Lung (tissue), 12 donors: ENCODE data around the gene COL25A1. TPM values are rescaled to one million over a fixed set of nuclear protein-coding genes. Genes with fewer than 3 reads are reported as not detected.
"Not testable (repeated sequence)": the region's sequence is repeated elsewhere in the genome, so short reads cannot be mapped to it uniquely, and the experiment has no call there.

Experiments
- ATAC-seq: fragments of 200-7000 bp; cut with Tn5 transposase; one replicate; pipeline ENCODE4 v1.9.1; 2020; ENCODE audit warnings: moderate number of reproducible peaks; ENCODE audit not compliant: insufficient read depth, low FRiP score
- DNase-seq, 3 donors: peaks; one replicate each; pipeline ENCODE4 v3.0.0-alpha.2; 2013 to 2017
- H3K27ac ChIP-seq, 2 donors: one replicate each; pipeline ENCODE4 v1.5.1; 2013; ENCODE audit warnings: mild to moderate bottlenecking in 2 of 2, moderate library complexity in 2 of 2, control low read depth in 1 of 2, inconsistent platforms in 1 of 2, low read depth in 1 of 2, low read length in 1 of 2
- H3K27me3 ChIP-seq, 3 donors: one replicate each; pipeline ENCODE4 v1.5.1; 2013; ENCODE audit warnings: low read length in 2 of 3; ENCODE audit not compliant: control insufficient read depth in 3 of 3, insufficient read depth in 3 of 3
- H3K36me3 ChIP-seq, 4 donors: one replicate each; pipeline ENCODE4 v1.5.1; 2013; ENCODE audit warnings: low read length in 4 of 4, mild to moderate bottlenecking in 1 of 4, moderate library complexity in 1 of 4; ENCODE audit not compliant: control insufficient read depth in 4 of 4, insufficient read depth in 4 of 4
- H3K4me1 ChIP-seq, 5 donors: one replicate each; pipeline ENCODE4 v1.5.1; 2013; ENCODE audit warnings: low read length in 5 of 5, mild to moderate bottlenecking in 2 of 5, moderate library complexity in 1 of 5; ENCODE audit not compliant: control insufficient read depth in 5 of 5, insufficient read depth in 5 of 5
- H3K4me3 ChIP-seq: one replicate; pipeline ENCODE4 v1.5.1; 2013; ENCODE audit warnings: mild to moderate bottlenecking, control low read depth, moderate library complexity
- H3K9ac ChIP-seq, 2 donors: one replicate each; pipeline ENCODE4 v1.5.1; 2013; ENCODE audit warnings: low read length in 2 of 2, control low read depth in 1 of 2; ENCODE audit not compliant: insufficient read depth in 1 of 2
- H3K9me3 ChIP-seq, 4 donors: one replicate each; pipeline ENCODE4 v1.5.1; 2013; ENCODE audit warnings: low read length in 3 of 4, mild to moderate bottlenecking in 1 of 4, moderate library complexity in 1 of 4; ENCODE audit not compliant: control insufficient read depth in 4 of 4, insufficient read depth in 3 of 4
- CTCF ChIP-seq: IDR thresholded peaks from 2 replicates; pipeline ENCODE4 v1.5.1; 2012; ENCODE audit warnings: mild to moderate bottlenecking; ENCODE audit errors: control extremely low read depth, extremely low read depth
- WGBS, 2 donors: extraction: QIAGEN DNeasy Blood & Tissue Kit; methylation state at CpG; one replicate each; pipeline ENCODE4 v1.1.7; 2013; 5-methylcytosine and 5-hydroxymethylcytosine counted together
- polyA plus RNA-seq, 2 donors: library from polyadenylated mRNA; stranded (reverse); fragments of 200-250 nt; gene quantifications; one replicate each; pipeline ENCODE4 v1.2.1, GENCODE V29; 2013
- total RNA-seq, 2 donors: library from RNA; depleted of rRNA in 1 of 2; stranded (reverse); fragments of >200 nt in 1 of 2; gene quantifications; one replicate each; pipeline ENCODE4 v1.2.1, GENCODE V29; 2014 to 2021
- donor health status: control.
- donor health status: control.
- donor health status: Bipolar disorder and iron deficiency.
- donor health status: healthy.
- donor health status: DM: yes; HTN: yes; CAD: no.

The COL25A1 gene
- total and polyA plus RNA-seq, 4 donors = 0.06 to 3.5 (median 1.8) TPM

GRCh38 chr4:108991551-108992328 lies 310.7 kb downstream of the COL25A1 start:
- no peak overlapping the region for H3K4me3 ChIP-seq
- no peaks in the 10 kb centered on the region for H3K36me3 ChIP-seq
- ATAC-seq (no peak), DNase-seq (no peak)
- no peak for TF ChIP-seq CTCF
- H3K9ac ChIP-seq = no peak overlapping the region
- H3K27ac ChIP-seq = no peak overlapping the region
- no peaks in the 10 kb centered on the region for H3K4me1 ChIP-seq
- 88 to 94% methylated on average over 5 of the region's 5 CpGs for WGBS, 2 donors
- H3K9me3 ChIP-seq = peaks cover 0 to 2% (median 0%) of the 10 kb centered on the region in 4 donors
- H3K27me3 ChIP-seq = no peaks in the 10 kb centered on the region

- DNase-seq = no peak
- H3K4me3 ChIP-seq = no peak overlapping the region
- H3K9me3 ChIP-seq = no peaks in the 10 kb centered on the region
- no peak overlapping the region for H3K9ac ChIP-seq
- H3K27ac ChIP-seq = no peak overlapping the region
- no peaks in the 10 kb centered on the region for H3K27me3 ChIP-seq
- 63 to 75% methylated on average over 5 of the region's 5 CpGs for whole genome bisulfite sequencing, 2 donors
- ATAC-seq = no peak
- no peaks in the 10 kb centered on the region for H3K36me3 ChIP-seq
- H3K4me1 ChIP-seq = no peaks in the 10 kb centered on the region
- TF ChIP-seq CTCF = no peak
Observed at GRCh38 chr4:108988464-108989195, 313.8 kb downstream of the COL25A1 start.

GRCh38 chr4:108984495-108984894 lies 318.0 kb downstream of the COL25A1 start:
- DNase-seq, H3K4me1 ChIP-seq, ATAC-seq, H3K27ac ChIP-seq, H3K9me3 ChIP-seq, H3K27me3 ChIP-seq, H3K9ac ChIP-seq, H3K36me3 ChIP-seq, H3K4me3 ChIP-seq: not testable (repeated sequence)
- WGBS, 2 donors = 95 to 98% methylated on average over 29 to 30 of the region's 30 CpGs

GRCh38 chr4:108982402-108983185 lies 319.9 kb downstream of the COL25A1 start:
- no peak for TF ChIP-seq CTCF
- WGBS, 2 donors = 90 to 92% methylated on average over 6 of the region's 6 CpGs
- H3K9me3 ChIP-seq = no peaks in the 10 kb centered on the region
- no peaks in the 10 kb centered on the region for H3K4me1 ChIP-seq
- ATAC-seq (no peak), DNase-seq (no peak)
- H3K36me3 ChIP-seq = no peaks in the 10 kb centered on the region
- H3K27ac ChIP-seq = no peak overlapping the region
- no peak overlapping the region for H3K4me3 ChIP-seq
- H3K9ac ChIP-seq = no peak overlapping the region
- peaks cover 0 to 3% (median 0%) of the 10 kb centered on the region in 3 donors for H3K27me3 ChIP-seq
